Activated CD4-positive, alpha-beta T cell treated with anti-CD3 and anti-CD28 coated beads, Interleukin-2, amount 50 U/mL, for 16 hours (primary cell): ENCODE results near the gene OSCAR.

Experiments
- DNase-seq: peaks from one replicate; pipeline ENCODE4 v3.0.0-alpha.2; 2020

The OSCAR gene

GRCh38 chr19:54100561-54100960, at the start of gene OSCAR:
OSCAR (minus strand) TSS chr19:54100803; CDS start chr19:54100792, 11 bp downstream.
- DNase-seq = no peak

GRCh38 chr19:54149021-54149812, 48.6 kb upstream of the OSCAR start:
- no peak for DNase-seq

- DNase-seq = no peak
Measured at GRCh38 chr19:54148158-54148557, 47.6 kb upstream of the OSCAR start.

- DNase-seq = no peak
Measured at GRCh38 chr19:54147676-54148075, 47.1 kb upstream of the OSCAR start.

GRCh38 chr19:54145541-54146158, 45.0 kb upstream of the OSCAR start:
- DNase-seq = no peak

GRCh38 chr19:54142166-54142780, 41.7 kb upstream of the OSCAR start:
- DNase-seq = no peak

- no peak for DNase-seq
Measured at GRCh38 chr19:54141356-54141755, 40.8 kb upstream of the OSCAR start.

GRCh38 chr19:54138489-54139256, 38.1 kb upstream of the OSCAR start:
- DNase-seq = no peak

GRCh38 chr19:54137699-54138488, 37.3 kb upstream of the OSCAR start, which contains the start of gene CNOT3:
CNOT3 (plus strand) TSS chr19:54137762; CDS start chr19:54142979, 5,217 bp downstream.
- DNase-seq = no peak

GRCh38 chr19:54136864-54137698, 36.5 kb upstream of the OSCAR start:
- peak; percentile 100 for DNase-seq

GRCh38 chr19:54136086-54136863, 35.7 kb upstream of the OSCAR start:
- DNase-seq = no peak

GRCh38 chr19:54133957-54134590, 33.5 kb upstream of the OSCAR start:
- no peak for DNase-seq

GRCh38 chr19:54133312-54133956, 32.8 kb upstream of the OSCAR start:
- no peak for DNase-seq

GRCh38 chr19:54129617-54129996, 29.0 kb upstream of the OSCAR start:
- DNase-seq = no peak

- DNase-seq = no peak
Measured at GRCh38 chr19:54128796-54129616, 28.4 kb upstream of the OSCAR start.

- DNase-seq = no peak
Measured at GRCh38 chr19:54128441-54128725, 27.8 kb upstream of the OSCAR start.

- DNase-seq = no peak
Measured at GRCh38 chr19:54127688-54128440, 27.3 kb upstream of the OSCAR start.

GRCh38 chr19:54125713-54126112, 25.1 kb upstream of the OSCAR start:
- no peak for DNase-seq
